Body of pancreas (tissue), 4 donors: ENCODE results near the gene IL17RB.

Source experiments
- CTCF ChIP-seq, 7 experiments: fragments of 450-650 bp in 4 of 7; fragments of 200-600 bp in 3 of 7; sonication (generic) in 3 of 7; IDR thresholded peaks; one replicate each; pipeline ENCODE4 v1.5.1; 2016 to 2019; ENCODE audit warnings: antibody characterized with exemption in 7 of 7
- POLR2A ChIP-seq, 3 donors: fragments of 450-650 bp; IDR thresholded peaks; one replicate each; pipeline ENCODE4 v1.6.1; 2016; ENCODE audit warnings: antibody characterized with exemption in 3 of 3, mild to moderate bottlenecking in 2 of 3

- TF ChIP-seq CTCF (IDR thresholded peaks at IDR 0.05) (no peak), POLR2A (IDR thresholded peaks at IDR 0.05) (no peak)
Measured at GRCh38 chr3:53887446-53887845, 41.1 kb downstream of the IL17RB start.
